LNCAP (cell line): ENCODE data around the gene ARHGEF12.

Experiments used
- CTCF ChIP-seq: fragments of 450-650 bp; IDR thresholded peaks from 2 replicates; pipeline ENCODE4 v1.5.1; 2017; ENCODE audit warnings: mild to moderate bottlenecking

ARHGEF12 gene

GRCh38 chr11:120512739-120513435, 176.7 kb downstream of the ARHGEF12 start:
- TF ChIP-seq CTCF: no peak; the same call in 1 of the 2 replicates

GRCh38 chr11:120513436-120514315, 177.5 kb downstream of the ARHGEF12 start:
- no peak for TF ChIP-seq CTCF

GRCh38 chr11:120514541-120515121, 178.4 kb downstream of the ARHGEF12 start:
- no peak for TF ChIP-seq CTCF

- TF ChIP-seq CTCF: no peak
Observed at GRCh38 chr11:120515186-120515723, 179.0 kb downstream of the ARHGEF12 start.

- TF ChIP-seq CTCF: no peak
Observed at GRCh38 chr11:120516461-120517389, 180.5 kb downstream of the ARHGEF12 start.

GRCh38 chr11:120517390-120517761, 181.2 kb downstream of the ARHGEF12 start:
- no peak for TF ChIP-seq CTCF
